Measurements from ENCODE around the gene PDE2A.

PDE2A gene

DNA sequence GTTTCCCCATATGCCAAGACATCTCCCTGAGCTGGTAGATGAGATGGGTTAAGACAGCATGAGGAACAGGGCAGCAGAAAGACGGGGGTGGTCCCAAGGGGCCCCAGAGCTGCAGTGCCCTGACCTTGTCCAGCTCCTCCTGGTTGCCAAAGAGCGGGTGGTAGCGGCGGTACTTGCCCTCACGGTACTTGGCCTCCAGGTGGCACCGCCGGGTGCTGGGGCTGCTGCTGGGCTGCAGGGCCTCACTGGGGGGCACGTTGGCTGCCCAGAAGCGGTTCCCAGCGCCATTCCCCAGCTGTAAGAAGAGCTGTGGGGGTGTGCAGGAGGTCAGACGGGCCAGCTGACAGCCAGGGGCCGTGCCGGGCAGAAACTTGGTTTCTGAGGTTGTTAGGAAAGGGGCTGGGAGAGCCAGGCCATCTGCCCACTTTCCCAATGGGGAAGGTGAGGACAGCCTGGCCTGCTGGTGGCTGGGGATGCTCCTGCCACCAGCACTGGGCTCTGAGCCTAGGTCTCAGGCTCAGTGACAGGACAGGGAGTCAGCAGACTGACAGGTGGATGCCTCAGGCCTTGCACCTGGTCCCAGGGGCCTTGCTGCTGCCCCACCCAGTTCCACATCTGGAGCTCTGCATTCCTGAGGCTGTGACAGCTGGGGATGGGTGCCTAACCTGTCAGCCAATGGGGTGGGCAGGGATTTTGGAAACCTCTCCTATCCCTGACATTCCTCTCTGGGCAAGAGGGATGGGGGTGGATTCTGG, 30.0 kb upstream of the PDE2A start:
- no peak for DNase-seq

- DNase-seq = no peak
These were observed 29.2 kb upstream of the PDE2A start for GRCh38 chr11:72703267-72704008.

DNA sequence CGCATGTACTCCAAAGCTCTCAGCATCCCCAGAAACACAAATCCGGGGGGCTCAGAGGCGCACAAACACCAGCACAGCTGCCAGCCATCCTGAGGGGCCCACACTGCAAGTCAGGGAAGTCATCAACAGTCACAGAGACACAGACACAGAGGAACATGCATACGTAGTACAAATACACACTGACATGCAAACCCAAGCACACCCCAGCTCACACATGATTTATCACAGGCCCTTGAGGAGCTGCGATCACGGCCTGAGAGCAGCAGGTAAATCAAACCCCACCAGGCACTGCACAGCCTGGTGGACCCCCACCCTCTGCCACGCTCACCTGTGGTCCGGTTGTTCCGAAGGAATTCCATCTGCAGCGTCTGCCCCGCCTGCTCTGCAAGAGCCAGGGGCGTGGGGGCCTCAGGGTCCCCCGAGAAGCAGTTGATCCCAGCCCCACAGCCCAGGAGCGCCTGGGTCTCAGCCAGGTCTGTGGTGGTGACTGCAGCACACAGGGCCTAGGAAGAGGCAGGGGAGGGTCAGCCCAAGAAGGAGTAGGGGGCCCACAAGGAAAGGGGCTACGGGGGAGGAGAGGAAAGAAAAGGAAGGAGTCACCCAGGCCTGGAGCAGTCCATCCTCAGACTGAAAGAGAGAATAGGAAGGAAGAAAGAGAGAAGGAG, 28.5 kb upstream of the PDE2A start:
- no peak for DNase-seq

DNA sequence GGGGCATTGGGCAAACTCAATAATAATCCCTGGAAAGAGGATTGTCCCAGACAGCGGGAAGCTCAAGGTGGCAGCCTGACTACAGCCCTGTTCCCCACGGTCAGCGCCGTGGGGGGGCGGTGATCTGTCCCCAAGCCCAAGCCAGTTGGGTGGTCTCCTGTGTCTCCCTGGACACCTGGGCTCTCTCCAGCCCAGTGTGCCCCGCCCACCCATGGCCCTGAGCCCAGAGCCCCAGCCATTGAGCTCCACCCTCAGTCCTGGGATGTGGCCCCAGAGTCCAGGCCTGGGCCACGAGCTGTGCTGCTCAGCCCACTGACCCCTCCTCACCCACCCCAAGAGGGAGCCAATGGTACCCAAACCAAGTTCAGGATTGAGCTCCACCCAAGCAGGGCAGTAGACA, 27.9 kb upstream of the PDE2A start:
- no peak for DNase-seq

DNA sequence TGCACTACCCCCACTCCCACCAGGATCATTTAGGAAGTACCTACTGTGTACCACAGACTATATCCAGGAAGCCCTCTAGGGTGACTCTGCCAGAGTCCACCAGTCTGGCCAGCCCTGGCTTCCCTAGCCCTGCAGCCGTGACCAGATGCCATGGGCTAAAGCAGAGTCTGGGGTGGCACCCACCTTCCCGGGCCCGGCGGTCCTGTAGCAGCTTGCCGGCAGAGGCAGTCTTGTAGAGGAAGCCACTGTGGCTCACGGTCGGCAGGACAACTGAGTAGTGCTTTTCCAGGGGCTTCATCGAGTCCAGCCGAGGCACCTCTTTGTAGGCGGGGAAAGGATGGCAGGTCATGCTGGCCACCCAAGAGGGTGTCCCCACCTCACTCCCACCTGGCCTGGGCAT, 27.2 kb upstream of the PDE2A start:
- no peak for DNase-seq

- DNase-seq = no peak
These were observed 25.9 kb upstream of the PDE2A start for GRCh38 chr11:72700146-72700545.

DNA sequence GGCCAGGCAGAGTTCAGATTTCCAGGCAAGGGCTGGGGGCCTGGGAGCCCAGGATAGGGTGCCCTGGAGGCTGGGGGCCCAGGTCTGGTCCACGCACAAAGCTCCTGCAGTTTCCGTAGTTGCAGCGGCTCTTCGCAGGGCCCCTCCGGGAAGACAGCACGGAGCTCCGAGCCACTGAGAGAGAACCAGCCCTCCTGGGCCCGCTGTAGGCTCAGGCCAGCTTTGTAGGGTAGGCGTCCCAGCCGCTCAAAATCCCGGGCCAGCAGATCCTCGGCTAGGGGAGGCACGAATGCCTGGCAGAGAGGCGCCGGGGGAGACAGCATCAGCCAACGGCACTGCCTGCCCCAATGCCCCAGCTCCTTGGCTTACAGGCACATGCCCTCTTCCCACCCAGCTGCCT, 23.6 kb upstream of the PDE2A start:
- no peak for DNase-seq

DNA sequence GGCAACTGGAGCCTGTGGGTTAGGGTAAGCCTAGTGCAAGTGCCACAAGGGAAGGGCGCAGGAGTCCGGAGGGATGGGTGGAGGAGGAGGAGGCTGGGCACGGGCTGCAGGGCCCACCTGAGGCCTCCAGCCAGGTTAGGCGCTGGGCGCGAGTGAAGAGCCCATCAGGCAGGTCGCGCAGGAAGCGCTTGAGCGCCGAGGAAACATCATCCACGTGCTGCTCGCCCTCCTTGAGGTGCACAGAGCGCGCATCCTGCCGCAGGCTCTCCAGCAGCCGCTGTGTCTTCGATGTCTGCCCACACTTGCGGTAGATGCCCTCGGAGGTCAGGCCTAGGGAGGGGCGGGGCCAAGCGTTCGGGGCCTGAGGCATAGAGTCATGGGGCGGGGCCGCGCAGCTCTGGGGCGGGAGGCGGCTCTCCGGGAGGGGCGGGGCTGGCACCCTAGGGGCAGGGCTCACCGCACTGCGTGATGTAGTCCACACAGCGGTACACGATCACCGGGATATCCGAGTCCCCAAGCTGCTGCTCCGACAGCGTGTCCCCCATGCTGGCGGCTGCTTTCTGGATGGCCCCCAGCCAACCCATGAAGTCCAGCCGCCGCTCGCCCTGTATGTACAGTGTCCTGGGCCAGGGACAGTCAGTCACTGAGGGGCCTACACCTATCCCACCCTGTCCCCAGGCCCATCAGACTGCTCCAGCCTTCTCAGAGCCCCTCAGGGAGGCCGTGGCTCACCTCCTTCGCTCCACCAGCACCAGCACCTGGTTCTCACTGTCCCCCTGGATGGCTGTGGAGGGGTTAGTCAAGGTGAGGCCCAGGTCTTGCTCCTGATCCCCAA, 22.9 kb upstream of the PDE2A start:
- no peak for DNase-seq

DNA sequence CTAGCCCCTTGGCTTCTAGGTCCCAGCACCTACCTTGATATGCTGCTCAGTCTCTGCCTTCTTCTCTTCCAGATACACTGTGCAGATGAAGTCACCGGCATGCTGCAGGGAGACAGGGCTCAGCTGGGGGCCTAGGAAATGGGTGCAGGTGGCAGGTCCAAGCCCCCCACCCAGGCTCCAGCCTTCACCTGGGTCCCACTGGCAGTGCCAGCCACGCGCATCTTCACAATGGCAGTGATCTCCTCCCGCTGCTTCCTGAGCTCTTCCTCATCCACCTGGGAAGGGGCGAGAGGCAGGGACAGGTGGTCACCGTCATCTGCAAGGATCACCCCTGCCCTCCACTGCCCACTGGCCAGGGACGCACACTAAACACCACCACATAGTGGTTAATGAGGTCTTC, 21.1 kb upstream of the PDE2A start:
- no peak for DNase-seq

- no peak for DNase-seq
These were observed 19.2 kb upstream of the PDE2A start for GRCh38 chr11:72693271-72693968.

DNA sequence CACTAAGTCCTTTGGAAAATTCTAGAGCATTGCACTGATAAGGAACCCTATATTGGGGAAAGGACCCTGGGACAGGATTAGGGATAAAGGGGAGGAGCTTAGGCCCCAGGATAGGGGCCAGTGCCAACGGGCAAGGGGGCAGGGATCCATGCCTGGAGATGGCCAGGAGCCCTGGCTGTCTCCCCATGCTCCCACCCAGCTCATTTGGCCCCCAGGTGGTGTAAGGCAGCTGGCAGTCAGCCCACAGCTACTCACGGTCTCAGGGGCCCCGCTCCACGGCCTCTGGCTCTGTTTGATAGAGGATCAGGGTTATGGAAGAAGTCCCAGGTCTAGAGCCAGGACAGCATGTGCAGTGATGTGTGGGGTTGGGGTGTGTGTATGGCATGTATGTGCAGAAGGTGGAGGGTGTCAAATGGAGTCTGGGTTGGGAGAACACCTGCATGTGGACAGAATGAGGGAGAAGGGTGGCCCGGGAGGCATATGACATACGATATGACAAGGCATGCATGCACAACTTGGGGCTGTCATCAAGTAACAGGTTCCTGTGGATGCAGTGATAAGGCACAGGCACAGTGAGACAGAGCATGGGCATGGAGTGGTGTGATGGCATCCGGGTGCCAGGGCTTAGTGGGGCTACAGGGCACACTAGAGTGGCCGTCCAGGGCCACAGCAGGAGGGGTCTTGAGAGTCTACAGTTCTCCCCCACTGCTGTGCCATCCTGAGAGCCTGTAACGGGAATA, 18.4 kb upstream of the PDE2A start:
- DNase-seq = no peak

DNA sequence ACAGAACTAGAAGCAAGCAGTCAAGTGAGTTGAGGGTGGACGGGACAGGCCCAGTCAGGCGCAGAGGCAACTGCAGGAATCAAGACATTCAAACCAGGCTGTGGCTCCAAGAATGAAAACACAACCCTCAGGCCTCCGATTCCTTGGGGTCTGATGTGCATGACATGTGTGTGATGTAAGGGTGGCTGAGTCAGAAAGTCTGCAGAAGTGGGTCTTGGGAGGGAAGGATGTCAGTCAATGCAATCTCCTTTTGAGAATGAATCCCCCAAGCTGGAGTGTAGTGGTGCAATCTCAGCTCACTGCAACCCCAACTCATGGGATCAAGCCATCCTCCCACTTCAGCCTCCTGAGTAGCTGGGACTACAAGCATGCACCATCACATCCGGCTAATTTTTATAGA, 15.9 kb upstream of the PDE2A start:
- no peak for DNase-seq

GRCh38 chr11:72688929-72689328, 14.7 kb upstream of the PDE2A start:
- DNase-seq = no peak

DNA sequence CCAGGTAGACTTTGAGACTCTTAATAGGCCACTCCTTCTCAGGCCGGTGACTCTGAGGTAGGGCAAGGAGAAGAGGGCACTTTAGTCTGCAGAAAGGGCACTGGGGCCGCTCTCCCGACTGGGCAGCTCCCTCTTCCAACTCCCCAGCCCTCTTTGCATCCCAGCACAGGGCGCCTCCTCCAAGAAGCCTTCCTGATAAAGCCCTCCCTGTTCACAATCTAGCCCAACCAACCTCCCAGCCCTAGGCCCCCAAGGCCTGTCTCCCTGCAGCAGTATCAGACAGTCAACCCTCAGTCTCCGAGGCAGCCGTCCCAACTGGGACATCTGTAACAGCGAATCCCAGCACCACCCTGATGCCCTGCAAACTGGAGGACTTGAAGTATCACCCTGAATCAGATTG, 14.3 kb upstream of the PDE2A start:
- DNase-seq = no peak

DNA sequence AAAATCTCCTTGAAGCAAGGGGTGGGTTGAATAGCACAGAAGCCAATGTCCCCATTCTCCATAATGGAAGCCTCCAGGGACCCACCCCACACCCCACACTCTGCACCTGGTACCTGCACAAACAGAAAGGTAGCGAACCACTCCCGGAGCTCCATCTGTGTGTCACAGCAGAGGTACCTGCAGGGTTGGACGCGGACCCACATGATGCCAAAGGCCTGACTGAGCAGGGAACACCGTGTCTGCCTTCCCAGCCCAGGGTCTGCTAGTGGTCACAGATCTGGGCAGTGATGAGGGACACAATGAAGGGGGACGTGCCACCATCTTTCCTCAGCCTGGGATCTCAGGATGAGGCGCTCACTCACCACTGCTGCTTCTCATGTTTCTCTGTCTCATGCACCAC, 13.1 kb upstream of the PDE2A start:
- no peak for DNase-seq

GRCh38 chr11:72686639-72687220, 12.5 kb upstream of the PDE2A start:
- DNase-seq = no peak

- no peak for DNase-seq
These were observed 11.6 kb upstream of the PDE2A start for GRCh38 chr11:72685560-72686480.

GRCh38 chr11:72684236-72684912, 10.2 kb upstream of the PDE2A start:
- no peak for DNase-seq

DNA sequence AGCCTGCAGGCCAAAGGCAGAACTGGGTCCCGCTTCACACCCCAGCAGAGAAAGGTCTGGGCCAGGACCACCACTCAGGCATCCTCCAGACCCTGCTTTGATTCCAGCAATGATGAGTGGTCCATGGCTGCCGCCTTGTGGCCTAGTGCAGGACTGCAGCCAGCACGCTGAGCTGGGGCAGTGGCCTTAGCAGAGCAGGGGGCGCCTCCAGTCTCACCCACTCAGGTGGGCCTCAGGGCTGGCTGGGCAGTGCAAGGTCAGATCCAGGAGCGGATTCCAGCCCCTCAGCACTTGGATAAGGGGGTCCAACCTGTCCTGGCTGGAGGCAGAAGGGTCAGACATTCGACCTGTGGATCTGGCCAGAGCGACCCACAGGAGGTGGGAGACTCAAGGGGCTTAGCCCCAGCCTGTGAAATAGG, 9.6 kb upstream of the PDE2A start:
- DNase-seq = peak; percentile 15

- no peak for DNase-seq
These were observed 8.6 kb upstream of the PDE2A start for GRCh38 chr11:72682858-72683243.

Data from GDM1 (cell line).